ENCODE results near the gene L3MBTL1.
"Not testable (repeated sequence)": the region's sequence is repeated elsewhere in the genome, so short reads cannot be mapped to it uniquely, and the experiment has no call there.

The L3MBTL1 gene

GRCh38 chr20:43563429-43563828, 55.9 kb downstream of the L3MBTL1 start:
- no peak for DNase-seq

- DNase-seq, result no peak
Observed at GRCh38 chr20:43563991-43564390, 56.5 kb downstream of the L3MBTL1 start.

- DNase-seq, result no peak
Observed at GRCh38 chr20:43564455-43564854, 57.0 kb downstream of the L3MBTL1 start.

GRCh38 chr20:43564993-43565757, 57.7 kb downstream of the L3MBTL1 start:
- no peak for DNase-seq

- no peak for DNase-seq
Observed at GRCh38 chr20:43565758-43566104, 58.2 kb downstream of the L3MBTL1 start.

- DNase-seq, result no peak
Observed at GRCh38 chr20:43567477-43567876, 60.0 kb downstream of the L3MBTL1 start.

- no peak for DNase-seq
Observed at GRCh38 chr20:43568706-43569105, 61.2 kb downstream of the L3MBTL1 start.

GRCh38 chr20:43569282-43569681, 61.8 kb downstream of the L3MBTL1 start:
- no peak for DNase-seq

- DNase-seq, result no peak
Observed at GRCh38 chr20:43570496-43570895, 63.0 kb downstream of the L3MBTL1 start.

GRCh38 chr20:43571310-43571709, 63.8 kb downstream of the L3MBTL1 start:
- no peak for DNase-seq

GRCh38 chr20:43571771-43572170, 64.3 kb downstream of the L3MBTL1 start:
- no peak for DNase-seq

- no peak for DNase-seq
Observed at GRCh38 chr20:43572891-43573290, 65.4 kb downstream of the L3MBTL1 start.

- no peak for DNase-seq
Observed at GRCh38 chr20:43576108-43576507, 68.6 kb downstream of the L3MBTL1 start.

- no peak for DNase-seq
Observed at GRCh38 chr20:43579861-43580793, 72.6 kb downstream of the L3MBTL1 start.

GRCh38 chr20:43583133-43583864, 75.8 kb downstream of the L3MBTL1 start:
- DNase-seq, result no peak

GRCh38 chr20:43583982-43584432, 76.5 kb downstream of the L3MBTL1 start:
- no peak for DNase-seq

GRCh38 chr20:43584448-43585136, 77.1 kb downstream of the L3MBTL1 start:
- DNase-seq, result no peak

GRCh38 chr20:43586641-43587040, 79.1 kb downstream of the L3MBTL1 start:
- DNase-seq, result no peak

GRCh38 chr20:43588526-43588925, 81.0 kb downstream of the L3MBTL1 start:
- DNase-seq, result not testable (repeated sequence)

GRCh38 chr20:43590036-43590391, 82.5 kb downstream of the L3MBTL1 start:
- DNase-seq, result peak; percentile 49

GRCh38 chr20:43590392-43591303, 83.2 kb downstream of the L3MBTL1 start, which contains the start of gene IFT52:
IFT52 (plus strand) TSS chr20:43590937; CDS start chr20:43594699, 3,762 bp downstream.
- peak; percentile 83 for DNase-seq

Data from NCI-H1417 treated with DMSO at 0.1 percent for 48 hours (cell line).